NK-92 (cell line): ENCODE measurements around the gene CES2.

Experiments used
- DNase-seq: peaks from one replicate; lab custom pipeline; 2025; ENCODE audit not compliant: unreplicated experiment; lab: John Stamatoyannopoulos, UW

CES2 gene

GRCh38 chr16:66902648-66903543 lies 32.4 kb upstream of the CES2 start:
- DNase-seq = no peak

- no peak for DNase-seq
Measured at GRCh38 chr16:66903544-66904427, 31.5 kb upstream of the CES2 start.

GRCh38 chr16:66904428-66904845 lies 30.9 kb upstream of the CES2 start:
- no peak for DNase-seq

- DNase-seq = no peak
Measured at GRCh38 chr16:66904846-66905632, 30.3 kb upstream of the CES2 start.

- no peak for DNase-seq
Measured at GRCh38 chr16:66905633-66906539, 29.4 kb upstream of the CES2 start.

GRCh38 chr16:66906916-66907836 lies 28.1 kb upstream of the CES2 start:
- DNase-seq = no peak

GRCh38 chr16:66908116-66908515 lies 27.2 kb upstream of the CES2 start:
- no peak for DNase-seq

GRCh38 chr16:66908762-66909559 lies 26.4 kb upstream of the CES2 start:
- no peak for DNase-seq

- no peak for DNase-seq
Measured at GRCh38 chr16:66910175-66910940, 25.0 kb upstream of the CES2 start.

- DNase-seq = no peak
Measured at GRCh38 chr16:66911112-66911511, 24.2 kb upstream of the CES2 start.

- no peak for DNase-seq
Measured at GRCh38 chr16:66911801-66912200, 23.5 kb upstream of the CES2 start.

- no peak for DNase-seq
Measured at GRCh38 chr16:66913081-66913480, 22.2 kb upstream of the CES2 start.

GRCh38 chr16:66913711-66914110 lies 21.6 kb upstream of the CES2 start:
- no peak for DNase-seq

- no peak for DNase-seq
Measured at GRCh38 chr16:66914541-66914940, 20.8 kb upstream of the CES2 start.

GRCh38 chr16:66915041-66915440 lies 20.3 kb upstream of the CES2 start:
- DNase-seq = no peak

GRCh38 chr16:66916518-66916917 lies 18.8 kb upstream of the CES2 start:
- DNase-seq = no peak

- no peak for DNase-seq
Measured at GRCh38 chr16:66917741-66918140, 17.6 kb upstream of the CES2 start.
